ENCODE results near the gene RNU11. TPM values are rescaled to one million over a fixed set of nuclear protein-coding genes. Genes with fewer than 3 reads are reported as not detected.
A peak's percentile ranks its signal among the peaks of the same experiment; 100 is the strongest.
"Not testable (repeated sequence)": the region's sequence is repeated elsewhere in the genome, so short reads cannot be mapped to it uniquely, and the experiment has no call there.

Gene RNU11
- total RNA-seq, 4 donors from 2014 or later = not detected

GRCh38 chr1:28640766-28641165 lies 7.6 kb upstream of the RNU11 start:
- H3K27me3 ChIP-seq = no peaks in the 10 kb centered on the region
- no peak overlapping the region for H3K27ac ChIP-seq
- H3K9me3 ChIP-seq = no peaks in the 10 kb centered on the region
- TF ChIP-seq CTCF (IDR thresholded peaks at IDR 0.05) (no peak), POLR2A (IDR thresholded peaks at IDR 0.05) (no peak)
- no peak for DNase-seq
- H3K4me3 ChIP-seq = no peak overlapping the region
- peaks cover 8% of the 10 kb centered on the region in 2 donors for H3K4me1 ChIP-seq
- H3K36me3 ChIP-seq = no peaks in the 10 kb centered on the region
- intact Hi-C loops (cut with DNase I; ENCODE audit: low total_unique reads) = no loop called here

GRCh38 chr1:28642056-28642846 lies 6.1 kb upstream of the RNU11 start:
- no peak for TF ChIP-seq CTCF (IDR thresholded peaks at IDR 0.05)
- TF ChIP-seq POLR2A (IDR thresholded peaks at IDR 0.05) = no peak
- intact Hi-C loops (cut with DNase I; ENCODE audit: low total_unique reads) = no loop called here
- DNase-seq = no peak

GRCh38 chr1:28642847-28643635 lies 5.4 kb upstream of the RNU11 start, which contains the start of gene TAF12:
Gene TAF12, minus strand, starts transcription at chr1:28643067. Its CDS starts 20,986 bp downstream, at chr1:28622081.
- no peaks in the 10 kb centered on the region for H3K36me3 ChIP-seq
- TF ChIP-seq CTCF (IDR thresholded peaks at IDR 0.05) (peak; percentile 39 to 70 (median 60)), POLR2A (IDR thresholded peaks at IDR 0.05) (peak; percentile 91)
- H3K4me1 ChIP-seq = peaks cover 8 to 11% of the 10 kb centered on the region in 2 donors
- H3K27ac ChIP-seq = peak within 1 kb of the TSS; percentile 79 to 86
- intact Hi-C loops (cut with DNase I; ENCODE audit: low total_unique reads) = no loop called here
- H3K9me3 ChIP-seq = no peaks in the 10 kb centered on the region
- no peaks in the 10 kb centered on the region for H3K27me3 ChIP-seq
- DNase-seq = peak; percentile 89 to 94
- peak within 1 kb of the TSS; percentile 69 to 75 for H3K4me3 ChIP-seq

More at GRCh38 chr1:28642056-28642846, 6.1 kb upstream of the RNU11 start:
- H3K4me1 ChIP-seq = peaks cover 8% of the 10 kb centered on the region in 2 donors
- H3K4me3 ChIP-seq = peak overlapping the region; percentile 69 to 75
- H3K27me3 ChIP-seq = no peaks in the 10 kb centered on the region
- H3K36me3 ChIP-seq = no peaks in the 10 kb centered on the region
- no peaks in the 10 kb centered on the region for H3K9me3 ChIP-seq
- peak overlapping the region; percentile 79 to 86 for H3K27ac ChIP-seq

- H3K27ac ChIP-seq = peak overlapping the region; percentile 79 to 86
- no peaks in the 10 kb centered on the region for H3K27me3 ChIP-seq
- H3K4me3 ChIP-seq = no peak overlapping the region
- intact Hi-C loops (cut with DNase I; ENCODE audit: low total_unique reads) = no loop called here
- no peak for TF ChIP-seq POLR2A (IDR thresholded peaks at IDR 0.05)
- no peak for TF ChIP-seq CTCF (IDR thresholded peaks at IDR 0.05)
- no peak for DNase-seq
- H3K9me3 ChIP-seq = no peaks in the 10 kb centered on the region
- H3K36me3 ChIP-seq = no peaks in the 10 kb centered on the region
- peaks cover 8 to 11% of the 10 kb centered on the region in 2 donors for H3K4me1 ChIP-seq
Measured at GRCh38 chr1:28644494-28644893, 3.9 kb upstream of the RNU11 start.

GRCh38 chr1:28645406-28645805 lies 3.0 kb upstream of the RNU11 start:
- H3K9me3 ChIP-seq; DNase-seq; H3K27ac ChIP-seq; H3K4me3 ChIP-seq; intact Hi-C loops (cut with DNase I; ENCODE audit: low total_unique reads); H3K36me3 ChIP-seq; H3K27me3 ChIP-seq: not testable (repeated sequence)
- peaks cover 8 to 11% of the 10 kb centered on the region in 2 donors for H3K4me1 ChIP-seq
